Adrenal gland (tissue), 12 donors: Measurements from ENCODE around the gene LCE5A. TPM values are rescaled to one million over a fixed set of nuclear protein-coding genes. Genes with fewer than 3 reads are reported as not detected.
"Not testable (repeated sequence)": the region's sequence is repeated elsewhere in the genome, so short reads cannot be mapped to it uniquely, and the experiment has no call there.

Experiments used
- DNase-seq, 7 donors: peaks; one replicate each; pipeline ENCODE4 v3.0.0-alpha.2; 2019 to 2020
- H3K27ac ChIP-seq, 5 donors: fragments of 200-600 bp; sonication (generic) in 4 of 5; 1 replicate in 3 of 5; 2 replicates in 2 of 5; pipeline versions ENCODE4 v1.5.1 to v1.8.0; 2016 to 2020; ENCODE audit warnings: mild to moderate bottlenecking in 1 of 5
- H3K27me3 ChIP-seq: fragments of 200-600 bp; 2 replicates; pipeline ENCODE4 v1.8.0; 2021
- H3K36me3 ChIP-seq, 2 donors: fragments of 200-600 bp; replicated peaks in 1 of 2; 1 replicate in 1 of 2; 2 replicates in 1 of 2; pipeline versions ENCODE4 v1.5.1 to v1.8.0; 2018 to 2022
- H3K4me1 ChIP-seq, 2 donors: fragments of 200-600 bp; replicated peaks in 1 of 2; 1 replicate in 1 of 2; 2 replicates in 1 of 2; pipeline versions ENCODE4 v1.5.1 to v1.8.0; 2018 to 2021
- H3K4me3 ChIP-seq, 4 donors: fragments of 200-600 bp; sonication (generic) in 3 of 4; one replicate each; pipeline ENCODE4 v1.5.1; 2016 to 2018
- H3K9me3 ChIP-seq, 3 donors: fragments of 200-600 bp; sonication (generic) in 1 of 3; replicated peaks in 1 of 3; 1 replicate in 2 of 3; 2 replicates in 1 of 3; pipeline versions ENCODE4 v1.5.1 to v1.8.0; 2016 to 2021
- CTCF ChIP-seq, 6 experiments: fragments of 450-650 bp in 4 of 6; fragments of 200-600 bp in 2 of 6; sonication (generic) in 1 of 6; IDR thresholded peaks; 1 replicate in 5 of 6; 2 replicates in 1 of 6; pipeline versions ENCODE4 v1.5.1 to v1.8.0; 2016 to 2021; ENCODE audit warnings: antibody characterized with exemption in 6 of 6, mild to moderate bottlenecking in 2 of 6, moderate library complexity in 1 of 6
- POLR2A ChIP-seq, 2 donors: fragments of 450-650 bp; IDR thresholded peaks; one replicate each; pipeline ENCODE4 v1.6.1; 2017; ENCODE audit warnings: antibody characterized with exemption in 2 of 2, mild to moderate bottlenecking in 2 of 2, moderate library complexity in 1 of 2
- WGBS, 4 donors: extraction: QIAGEN DNeasy Blood & Tissue Kit in 2 of 4; methylation state at CpG; one replicate each; pipeline versions ENCODE4 v1.1.5 to v1.1.7; 2013 to 2017; 5-methylcytosine and 5-hydroxymethylcytosine counted together
- intact Hi-C, 2 donors: fragments of 100-400 bp; cut with DNase I; formaldehyde crosslinking; loops; one replicate each; pipeline versions ENCODE4 v1.14.1 to v1.15.0; 2022 to 2023
- polyA plus RNA-seq, 3 donors: library from polyadenylated mRNA; stranded (reverse); fragments of 200-250 nt in 2 of 3; fragments of 350-450 nt in 1 of 3; fragmentation: Illumina TruSeq in 1 of 3; extraction: RNeasy Lipid Tissue Mini Kit (QIAGEN cat#74804) in 1 of 3; gene quantifications; one replicate each; pipeline ENCODE4 v1.2.3, GENCODE V29; 2013 to 2014
- total RNA-seq, 9 donors: library from RNA; depleted of rRNA in 4 of 9; stranded (reverse); fragments of >200 nt in 4 of 9; fragments of 120-200 nt in 1 of 9; fragmentation: NEBNext Ultra II Directional in 1 of 9; extraction: Animal tissue kit (Norgen Biotek cat#: 25700) in 1 of 9; gene quantifications; one replicate each; pipeline versions ENCODE4 v1.1.0 to v1.2.4, GENCODE V29; 2013 to 2023
- donor health status: healthy with polysubstance abuse.
- donor health status: Bipolar disorder and iron deficiency.
- donor health status: DM: yes; HTN: yes; CAD: no.
- donor health status: DM: no; HTN: no; CAD: no.
- donor health status: DM: no; HTN: no; CAD: no.
- donor health status: DM: yes; HTN: yes; CAD: no.

The LCE5A gene
- total and polyA plus RNA-seq, 12 donors: not detected

GRCh38 chr1:152486400-152487006 is 24.1 kb upstream of the LCE5A start:
- Histone ChIP-seq H3K36me3 (no peaks in the 10 kb centered on the region), H3K27me3 (no peaks in the 10 kb centered on the region), H3K4me1 (no peaks in the 10 kb centered on the region), H3K4me3 (no peak overlapping the region), H3K9me3 (no peaks in the 10 kb centered on the region), H3K27ac (no peak overlapping the region)
- intact Hi-C loops: no loop called here
- peak in 2 of 6 experiments; percentile 7 to 23 for TF ChIP-seq CTCF (IDR thresholded peaks at IDR 0.05)
- TF ChIP-seq POLR2A (IDR thresholded peaks at IDR 0.05): no peak
- no peak for DNase-seq
- WGBS, 4 donors: 66 to 85% (median 75%) methylated on average over 3 of the region's 3 CpGs

- H3K9me3 ChIP-seq: no peaks in the 10 kb centered on the region
- H3K27ac ChIP-seq: no peak overlapping the region
- no peak overlapping the region for H3K4me3 ChIP-seq
- DNase-seq: no peak
- H3K4me1 ChIP-seq: no peaks in the 10 kb centered on the region
- H3K27me3 ChIP-seq: no peaks in the 10 kb centered on the region
- intact Hi-C loops: no loop called here
- TF ChIP-seq POLR2A (IDR thresholded peaks at IDR 0.05) (no peak), CTCF (IDR thresholded peaks at IDR 0.05) (no peak)
- 72 to 77% (median 75%) methylated on average over 2 of the region's 2 CpGs for WGBS, 4 donors
- H3K36me3 ChIP-seq: no peaks in the 10 kb centered on the region
Measured at GRCh38 chr1:152487871-152488270, 22.7 kb upstream of the LCE5A start.

- H3K27ac ChIP-seq, H3K36me3 ChIP-seq, H3K4me1 ChIP-seq, H3K27me3 ChIP-seq, H3K9me3 ChIP-seq, DNase-seq, H3K4me3 ChIP-seq, intact Hi-C loops: not testable (repeated sequence)
Measured at GRCh38 chr1:152491537-152491936, 19.1 kb upstream of the LCE5A start.

- Histone ChIP-seq H3K27ac (no peak overlapping the region), H3K4me1 (no peaks in the 10 kb centered on the region), H3K36me3 (no peaks in the 10 kb centered on the region), H3K27me3 (no peaks in the 10 kb centered on the region), H3K9me3 (no peaks in the 10 kb centered on the region), H3K4me3 (no peak overlapping the region)
- intact Hi-C loops: no loop called here
- TF ChIP-seq CTCF (IDR thresholded peaks at IDR 0.05): peak in 3 of 6 experiments; percentile 7 to 34 (median 24)
- TF ChIP-seq POLR2A (IDR thresholded peaks at IDR 0.05): no peak
- peak in 2 of 7 donors; percentile 13 to 25 for DNase-seq
- WGBS, 4 donors: 29 to 45% (median 30%) methylated on average over 4 of the region's 4 CpGs
Measured at GRCh38 chr1:152495066-152495675, 15.4 kb upstream of the LCE5A start.

- intact Hi-C loops: no loop called here
- Histone ChIP-seq H3K4me1 (no peaks in the 10 kb centered on the region), H3K9me3 (no peaks in the 10 kb centered on the region), H3K27ac (no peak overlapping the region), H3K36me3 (no peaks in the 10 kb centered on the region), H3K4me3 (no peak overlapping the region), H3K27me3 (no peaks in the 10 kb centered on the region)
- TF ChIP-seq CTCF (IDR thresholded peaks at IDR 0.05) (peak in 1 of 6 experiments; percentile 13), POLR2A (IDR thresholded peaks at IDR 0.05) (no peak)
- DNase-seq: no peak
- WGBS, 4 donors: 11 to 38% (median 27%) methylated on average over 2 of the region's 2 CpGs
Measured at GRCh38 chr1:152497273-152497672, 13.3 kb upstream of the LCE5A start.
